CD4-positive, alpha-beta T cell treated with Interleukin-17A for 4 hours (primary cell): ENCODE measurements around the gene LAMC1.
"Not testable (repeated sequence)": the region's sequence is repeated elsewhere in the genome, so short reads cannot be mapped to it uniquely, and the experiment has no call there.

Experiments used
- DNase-seq: peaks from one replicate; pipeline ENCODE4 v3.0.0-alpha.2; 2020; ENCODE audit warnings: mixed read lengths

Gene LAMC1

GRCh38 chr1:183043872-183044854, 20.9 kb downstream of the LAMC1 start:
- no peak for DNase-seq

- DNase-seq = no peak
Measured at GRCh38 chr1:183044893-183045649, 21.9 kb downstream of the LAMC1 start.

GRCh38 chr1:183048087-183049085, 25.2 kb downstream of the LAMC1 start:
- DNase-seq = no peak

- no peak for DNase-seq
Measured at GRCh38 chr1:183051546-183051945, 28.3 kb downstream of the LAMC1 start.

- no peak for DNase-seq
Measured at GRCh38 chr1:183052861-183053260, 29.6 kb downstream of the LAMC1 start.

- DNase-seq = no peak
Measured at GRCh38 chr1:183058851-183059502, 35.8 kb downstream of the LAMC1 start.

GRCh38 chr1:183061194-183061593, 38.0 kb downstream of the LAMC1 start:
- no peak for DNase-seq

- DNase-seq = no peak
Measured at GRCh38 chr1:183063349-183063748, 40.1 kb downstream of the LAMC1 start.

- DNase-seq = no peak
Measured at GRCh38 chr1:183065168-183065706, 42.0 kb downstream of the LAMC1 start.

- not testable (repeated sequence) for DNase-seq
Measured at GRCh38 chr1:183066432-183066831, 43.2 kb downstream of the LAMC1 start.

- no peak for DNase-seq
Measured at GRCh38 chr1:183069562-183070216, 46.5 kb downstream of the LAMC1 start.

- DNase-seq = no peak
Measured at GRCh38 chr1:183070234-183070922, 47.2 kb downstream of the LAMC1 start.

- DNase-seq = no peak
Measured at GRCh38 chr1:183070923-183071618, 47.9 kb downstream of the LAMC1 start.

GRCh38 chr1:183072595-183072994, 49.4 kb downstream of the LAMC1 start:
- not testable (repeated sequence) for DNase-seq

- DNase-seq = no peak
Measured at GRCh38 chr1:183073320-183073719, 50.1 kb downstream of the LAMC1 start.

GRCh38 chr1:183074215-183074614, 51.0 kb downstream of the LAMC1 start:
- DNase-seq = no peak

- no peak for DNase-seq
Measured at GRCh38 chr1:183075861-183076260, 52.6 kb downstream of the LAMC1 start.

GRCh38 chr1:183077097-183077496, 53.9 kb downstream of the LAMC1 start:
- DNase-seq = no peak

- no peak for DNase-seq
Measured at GRCh38 chr1:183079712-183080388, 56.6 kb downstream of the LAMC1 start.
